IPS-20b (cell line): Measurements from ENCODE around the gene CHD1.
"Not testable (repeated sequence)": the region's sequence is repeated elsewhere in the genome, so short reads cannot be mapped to it uniquely, and the experiment has no call there.

Experiments used
- H3K27ac ChIP-seq: one replicate; pipeline ENCODE4 v1.5.1; 2013; ENCODE audit warnings: low read length
- H3K27me3 ChIP-seq: 2 replicates; pipeline ENCODE4 v1.6.1; 2013; ENCODE audit warnings: mild to moderate bottlenecking, low read length, inconsistent platforms; ENCODE audit not compliant: insufficient read depth
- H3K36me3 ChIP-seq: 2 replicates; pipeline ENCODE4 v1.6.1; 2013; ENCODE audit warnings: low read depth, mild to moderate bottlenecking, inconsistent platforms, low read length, moderate library complexity; ENCODE audit not compliant: insufficient read depth
- H3K4me1 ChIP-seq: 2 replicates; pipeline ENCODE4 v1.6.1; 2013; ENCODE audit warnings: mild to moderate bottlenecking, control low read depth, inconsistent platforms, low read length, moderate library complexity; ENCODE audit not compliant: insufficient read depth
- H3K4me3 ChIP-seq: 2 replicates; pipeline ENCODE4 v1.5.1; 2013; ENCODE audit warnings: mild to moderate bottlenecking, low read length, inconsistent platforms
- H3K9ac ChIP-seq: 2 replicates; pipeline ENCODE4 v1.6.1; 2013; ENCODE audit warnings: low read depth, mild to moderate bottlenecking, inconsistent platforms, low read length, moderate library complexity
- H3K9me3 ChIP-seq: 2 replicates; pipeline ENCODE4 v1.6.1; 2013; ENCODE audit warnings: mild to moderate bottlenecking, low read depth, low read length, inconsistent platforms; ENCODE audit not compliant: insufficient read depth

Gene CHD1

GRCh38 chr5:98961665-98962344 lies 33.0 kb upstream of the CHD1 start:
- Histone ChIP-seq H3K27me3 (0 out of 2 replicates have a peak, but pooled peaks cover 4% of the 10 kb centered on the region), H3K9ac (no peak overlapping the region), H3K4me1 (peaks cover 17% of the 10 kb centered on the region), H3K4me3 (no peak overlapping the region), H3K27ac (no peak overlapping the region), H3K9me3 (peaks cover 8% of the 10 kb centered on the region; the same call in 1 of the 2 replicates), H3K36me3 (no peaks in the 10 kb centered on the region)

GRCh38 chr5:98957307-98957706 lies 28.5 kb upstream of the CHD1 start:
- 0 out of 2 replicates have a peak, but pooled peaks cover 4% of the 10 kb centered on the region for H3K27me3 ChIP-seq
- H3K9ac ChIP-seq = no peak overlapping the region
- H3K4me1 ChIP-seq = peaks cover 2% of the 10 kb centered on the region
- H3K4me3 ChIP-seq = no peak overlapping the region
- no peak overlapping the region for H3K27ac ChIP-seq
- no peaks in the 10 kb centered on the region for H3K9me3 ChIP-seq
- H3K36me3 ChIP-seq = no peaks in the 10 kb centered on the region

GRCh38 chr5:98955888-98956287 lies 27.1 kb upstream of the CHD1 start:
- not testable (repeated sequence) for H3K9ac ChIP-seq, H3K9me3 ChIP-seq, H3K4me3 ChIP-seq, H3K27ac ChIP-seq, H3K4me1 ChIP-seq, H3K27me3 ChIP-seq, H3K36me3 ChIP-seq

- not testable (repeated sequence) for H3K36me3 ChIP-seq
These were observed 26.7 kb upstream of the CHD1 start for GRCh38 chr5:98955471-98955870.

GRCh38 chr5:98954392-98955028 lies 25.7 kb upstream of the CHD1 start:
- Histone ChIP-seq H3K4me1 (no peaks in the 10 kb centered on the region), H3K9ac (no peak overlapping the region), H3K9me3 (no peaks in the 10 kb centered on the region; the same call in 1 of the 2 replicates), H3K36me3 (no peaks in the 10 kb centered on the region), H3K27ac (no peak overlapping the region), H3K27me3 (no peaks in the 10 kb centered on the region), H3K4me3 (no peak overlapping the region)

More at GRCh38 chr5:98955471-98955870, 26.7 kb upstream of the CHD1 start:
- H3K4me1 ChIP-seq, H3K27me3 ChIP-seq, H3K9ac ChIP-seq, H3K4me3 ChIP-seq, H3K9me3 ChIP-seq, H3K27ac ChIP-seq: not testable (repeated sequence)

- Histone ChIP-seq H3K27me3 (no peaks in the 10 kb centered on the region), H3K36me3 (no peaks in the 10 kb centered on the region), H3K9ac (no peak overlapping the region), H3K4me1 (peaks cover 16% of the 10 kb centered on the region), H3K9me3 (no peaks in the 10 kb centered on the region), H3K27ac (no peak overlapping the region), H3K4me3 (no peak overlapping the region)
These were observed 14.0 kb upstream of the CHD1 start for GRCh38 chr5:98942847-98943246.

GRCh38 chr5:98941131-98941883 lies 12.5 kb upstream of the CHD1 start:
- H3K27me3 ChIP-seq = no peaks in the 10 kb centered on the region
- no peak overlapping the region for H3K9ac ChIP-seq
- H3K4me1 ChIP-seq = peaks cover 18% of the 10 kb centered on the region
- no peaks in the 10 kb centered on the region for H3K36me3 ChIP-seq
- no peaks in the 10 kb centered on the region for H3K9me3 ChIP-seq
- no peak overlapping the region for H3K27ac ChIP-seq
- no peak overlapping the region for H3K4me3 ChIP-seq

GRCh38 chr5:98940581-98940980 lies 11.8 kb upstream of the CHD1 start:
- Histone ChIP-seq H3K27ac (no peak overlapping the region), H3K4me1 (peaks cover 18% of the 10 kb centered on the region), H3K27me3 (no peaks in the 10 kb centered on the region), H3K9ac (no peak overlapping the region), H3K9me3 (no peaks in the 10 kb centered on the region), H3K36me3 (no peaks in the 10 kb centered on the region), H3K4me3 (no peak overlapping the region)

GRCh38 chr5:98938464-98938863 lies 9.7 kb upstream of the CHD1 start:
- Histone ChIP-seq H3K4me3 (0 out of 2 replicates have a peak overlapping the region, but pooled peaks have one; percentile 10), H3K9me3 (no peaks in the 10 kb centered on the region), H3K27me3 (no peaks in the 10 kb centered on the region), H3K9ac (no peak overlapping the region), H3K36me3 (no peaks in the 10 kb centered on the region), H3K4me1 (peaks cover 20% of the 10 kb centered on the region), H3K27ac (no peak overlapping the region)

- H3K4me3 ChIP-seq = no peak overlapping the region
These were observed 8.3 kb upstream of the CHD1 start for GRCh38 chr5:98936948-98937715.

GRCh38 chr5:98935206-98935605 lies 6.4 kb upstream of the CHD1 start:
- no peak overlapping the region for H3K9ac ChIP-seq
- no peak overlapping the region for H3K27ac ChIP-seq

More at GRCh38 chr5:98936948-98937715, 8.3 kb upstream of the CHD1 start:
- Histone ChIP-seq H3K4me1 (peaks cover 23% of the 10 kb centered on the region), H3K36me3 (no peaks in the 10 kb centered on the region), H3K9me3 (no peaks in the 10 kb centered on the region), H3K9ac (no peak overlapping the region), H3K27me3 (no peaks in the 10 kb centered on the region), H3K27ac (no peak overlapping the region)

More at GRCh38 chr5:98935206-98935605, 6.4 kb upstream of the CHD1 start:
- H3K27me3 ChIP-seq = no peaks in the 10 kb centered on the region
- H3K36me3 ChIP-seq = no peaks in the 10 kb centered on the region
- H3K4me1 ChIP-seq = peaks cover 20% of the 10 kb centered on the region
- no peak overlapping the region for H3K4me3 ChIP-seq
- no peaks in the 10 kb centered on the region for H3K9me3 ChIP-seq
